PC-9 (cell line): ENCODE measurements around the gene SLC39A13. TPM values are rescaled to one million over a fixed set of nuclear protein-coding genes. Genes with fewer than 3 reads are reported as not detected.

ENCODE experiments used
- BruUV-seq: library from RNA; stranded (reverse); fragments of 400-500 nt; replicated peaks from 2 replicates; lab custom pipeline; 2021; lab: Mats Ljungman, UMichigan
- CTCF ChIA-PET: fragments of 300-600 bp; sonication (Branson Sonifier 250); formaldehyde crosslinking; loops from one replicate; lab custom pipeline; 2022; ENCODE audit warnings: antibody characterized with exemption; lab: Charles Lee
- POLR2A ChIA-PET: fragments of 300-600 bp; sonication (Branson Sonifier 250); formaldehyde crosslinking; loops from one replicate; lab custom pipeline; 2022; ENCODE audit warnings: antibody characterized with exemption; ENCODE audit not compliant: unreplicated experiment; lab: Charles Lee
- DNase-seq, 2 experiments: peaks; one replicate each; pipeline versions ENCODE4 v3.0.0 to v3.0.0-alpha.2; 2015 to 2022; ENCODE audit warnings: mixed read lengths in 1 of 2
- H2AFZ ChIP-seq: fragments of 200-600 bp; sonication (generic); 2 replicates; pipeline ENCODE4 v1.8.1; 2017; ENCODE audit warnings: antibody characterized with exemption
- H3F3A ChIP-seq: fragments of 200-600 bp; sonication (generic); 2 replicates; pipeline ENCODE4 v1.8.1; 2017; ENCODE audit warnings: antibody characterized with exemption, mild to moderate bottlenecking, low read depth; ENCODE audit not compliant: insufficient read depth
- H3K27ac ChIP-seq: fragments of 200-600 bp; sonication (generic); 2 replicates; pipeline ENCODE4 v1.6.1; 2016; ENCODE audit warnings: mixed run types
- H3K27me3 ChIP-seq: fragments of 200-600 bp; sonication (generic); 2 replicates; pipeline ENCODE4 v1.6.1; 2016; ENCODE audit warnings: low read depth, mixed run types; ENCODE audit not compliant: insufficient read depth
- H3K36me3 ChIP-seq: fragments of 200-600 bp; sonication (generic); 2 replicates; pipeline ENCODE4 v1.6.1; 2016; ENCODE audit warnings: low read depth, mixed run types
- H3K4me1 ChIP-seq: fragments of 200-600 bp; sonication (generic); replicated peaks from 2 replicates; pipeline ENCODE4 v1.6.1; 2016; ENCODE audit warnings: mixed run types; ENCODE audit not compliant: insufficient read depth
- H3K4me2 ChIP-seq: fragments of 200-600 bp; sonication (generic); 2 replicates; pipeline ENCODE4 v1.6.1; 2017; ENCODE audit warnings: mixed run types
- H3K4me3 ChIP-seq: fragments of 200-600 bp; sonication (generic); 2 replicates; pipeline ENCODE4 v1.6.1; 2016; ENCODE audit warnings: mixed run types
- H3K79me2 ChIP-seq: fragments of 200-600 bp; sonication (generic); 2 replicates; pipeline ENCODE4 v1.6.1; 2017; ENCODE audit warnings: low read depth, mixed run types
- H3K9me2 ChIP-seq: fragments of 200-600 bp; sonication (generic); 2 replicates; pipeline ENCODE4 v1.8.1; 2017; ENCODE audit warnings: mild to moderate bottlenecking; ENCODE audit not compliant: insufficient read depth
- H3K9me3 ChIP-seq: fragments of 200-600 bp; sonication (generic); 2 replicates; pipeline ENCODE4 v1.8.1; 2016; ENCODE audit warnings: low read depth; ENCODE audit not compliant: insufficient read depth
- H4K20me1 ChIP-seq: fragments of 200-600 bp; sonication (generic); 2 replicates; pipeline ENCODE4 v1.8.1; 2017; ENCODE audit not compliant: insufficient read depth
- EZH2 ChIP-seq: fragments of 200-600 bp; sonication (generic); IDR thresholded peaks from 2 replicates; pipeline ENCODE4 v1.8.0; 2017; ENCODE audit warnings: antibody characterized with exemption, low read depth
- intact Hi-C: fragments of 100-400 bp; cut with micrococcal nuclease; formaldehyde crosslinking; loops from one replicate; pipeline ENCODE4 v1.10.0; 2022; ENCODE audit not compliant: unreplicated experiment
- total RNA-seq: library from RNA; stranded (reverse); gene quantifications from 2 replicates; pipeline ENCODE4 v1.2.3, GENCODE V29; 2021
- TF ChIP-seq, protein P1 (sequence below): fragments of 200-600 bp; sonication (generic); conservative IDR thresholded peaks from 2 replicates; pipeline ENCODE4 v1.6.1; 2017; ENCODE audit warnings: mixed run types, antibody characterized with exemption, mild to moderate bottlenecking, moderate library complexity

The SLC39A13 gene
- total RNA-seq, 1 experiment from 2014 or later, result 28.8 TPM

DNA sequence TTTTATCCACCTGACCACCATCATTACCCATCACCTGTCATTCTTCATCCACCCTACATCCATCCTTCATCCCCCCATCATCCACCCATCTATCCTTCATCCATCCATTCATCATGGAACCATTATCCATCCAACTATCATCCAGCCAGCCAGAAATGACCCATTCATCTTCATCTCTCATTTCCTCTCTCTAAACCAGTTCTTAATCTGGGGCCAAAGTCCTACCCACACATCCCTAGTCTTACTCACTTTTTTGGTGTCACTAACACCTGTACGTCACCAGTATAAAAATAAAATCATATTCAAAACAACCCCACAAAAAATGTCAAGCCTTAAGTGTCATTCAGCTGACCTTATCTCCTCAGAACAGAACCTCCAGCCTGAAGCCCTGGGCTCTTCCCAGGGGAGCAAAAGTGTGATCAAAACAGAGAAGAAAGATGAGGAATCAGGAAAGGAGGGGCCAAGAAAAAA, 42.3 kb upstream of the SLC39A13 start:
- H3K9me3 ChIP-seq, result no peaks in the 10 kb centered on the region
- no peaks in the 10 kb centered on the region for H3K79me2 ChIP-seq
- BruUV-seq, result no TSS peak
- no peak overlapping the region for H2AFZ ChIP-seq
- H3K27me3 ChIP-seq, result no peaks in the 10 kb centered on the region
- TF ChIP-seq EZH2, result no peak
- TF ChIP-seq, protein P1, sequence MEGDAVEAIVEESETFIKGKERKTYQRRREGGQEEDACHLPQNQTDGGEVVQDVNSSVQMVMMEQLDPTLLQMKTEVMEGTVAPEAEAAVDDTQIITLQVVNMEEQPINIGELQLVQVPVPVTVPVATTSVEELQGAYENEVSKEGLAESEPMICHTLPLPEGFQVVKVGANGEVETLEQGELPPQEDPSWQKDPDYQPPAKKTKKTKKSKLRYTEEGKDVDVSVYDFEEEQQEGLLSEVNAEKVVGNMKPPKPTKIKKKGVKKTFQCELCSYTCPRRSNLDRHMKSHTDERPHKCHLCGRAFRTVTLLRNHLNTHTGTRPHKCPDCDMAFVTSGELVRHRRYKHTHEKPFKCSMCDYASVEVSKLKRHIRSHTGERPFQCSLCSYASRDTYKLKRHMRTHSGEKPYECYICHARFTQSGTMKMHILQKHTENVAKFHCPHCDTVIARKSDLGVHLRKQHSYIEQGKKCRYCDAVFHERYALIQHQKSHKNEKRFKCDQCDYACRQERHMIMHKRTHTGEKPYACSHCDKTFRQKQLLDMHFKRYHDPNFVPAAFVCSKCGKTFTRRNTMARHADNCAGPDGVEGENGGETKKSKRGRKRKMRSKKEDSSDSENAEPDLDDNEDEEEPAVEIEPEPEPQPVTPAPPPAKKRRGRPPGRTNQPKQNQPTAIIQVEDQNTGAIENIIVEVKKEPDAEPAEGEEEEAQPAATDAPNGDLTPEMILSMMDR, result no peak
- H3K27ac ChIP-seq, result no peak overlapping the region
- no peak for DNase-seq
- no peaks in the 10 kb centered on the region for H3K36me3 ChIP-seq
- H3K4me3 ChIP-seq, result no peak overlapping the region
- intact Hi-C loops, result no loop called here
- POLR2A ChIA-PET, result no interaction called here
- no peaks in the 10 kb centered on the region for H3K4me1 ChIP-seq
- no peaks in the 10 kb centered on the region for H4K20me1 ChIP-seq
- CTCF ChIA-PET, result no interaction called here
- H3F3A ChIP-seq, result no peaks in the 10 kb centered on the region
- H3K4me2 ChIP-seq, result no peak overlapping the region
- no peaks in the 10 kb centered on the region for H3K9me2 ChIP-seq

DNA sequence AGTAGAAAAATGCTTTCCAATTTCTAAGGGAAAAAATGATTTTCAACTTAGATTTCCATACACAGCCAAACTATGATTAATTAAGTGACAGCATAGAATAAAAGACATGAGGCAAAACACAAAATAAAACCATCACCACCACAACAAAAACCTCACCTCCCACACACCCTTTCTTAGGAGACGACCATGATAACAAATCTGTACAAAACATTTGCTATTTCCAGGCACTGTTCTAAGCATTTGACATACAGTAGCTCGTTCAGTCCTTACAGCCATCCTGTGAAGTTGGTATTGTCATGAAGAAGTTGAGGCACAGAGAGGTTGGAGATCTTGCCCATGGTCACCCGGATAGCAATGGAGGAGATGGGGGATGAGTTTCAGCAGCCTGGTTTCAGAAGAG, 38.7 kb upstream of the SLC39A13 start:
- Histone ChIP-seq H3F3A (no peaks in the 10 kb centered on the region), H3K79me2 (no peaks in the 10 kb centered on the region), H2AFZ (no peak overlapping the region), H3K9me2 (no peaks in the 10 kb centered on the region), H3K27ac (no peak overlapping the region), H3K9me3 (no peaks in the 10 kb centered on the region), H3K27me3 (no peaks in the 10 kb centered on the region), H3K4me1 (no peaks in the 10 kb centered on the region), H4K20me1 (no peaks in the 10 kb centered on the region), H3K4me3 (no peak overlapping the region), H3K36me3 (no peaks in the 10 kb centered on the region), H3K4me2 (no peak overlapping the region)
- DNase-seq, result no peak
- ChIA-PET CTCF (interaction anchor here (0.6 kb wide), 1 partner anchor 42 kb away, joined by 3 read pairs; no protein-coding TSS in a partner anchor), POLR2A (interaction anchor here (0.7 kb wide), 1 partner anchor 211 kb away, joined by 7 read pairs; no protein-coding TSS in a partner anchor)
- TF ChIP-seq, protein P1, result no peak
- no peak for TF ChIP-seq EZH2
- no TSS peak for BruUV-seq
- intact Hi-C loops, result no loop called here

DNA sequence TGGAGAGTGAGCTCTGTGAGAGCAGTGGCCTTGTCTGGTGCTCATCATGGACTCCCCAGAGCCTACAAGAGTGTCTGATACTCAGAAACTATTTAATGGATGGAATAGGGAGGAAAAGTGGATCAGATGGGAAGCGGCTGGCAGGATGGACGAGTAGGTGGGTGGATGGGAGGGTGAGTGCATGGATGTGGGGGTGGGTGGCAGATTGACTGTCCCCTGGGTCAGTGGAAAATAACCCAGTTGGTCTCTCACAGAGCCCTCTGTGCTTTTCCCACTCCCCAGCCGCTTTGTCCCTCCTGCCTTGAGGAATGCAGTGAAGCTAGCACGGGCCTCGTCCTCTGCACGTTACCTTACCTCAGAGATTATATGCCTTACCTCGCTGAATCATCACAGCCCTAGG, 36.0 kb upstream of the SLC39A13 start:
- H2AFZ ChIP-seq, result no peak overlapping the region
- ChIA-PET POLR2A (no interaction called here), CTCF (interaction anchor here (0.6 kb wide), 2 partner anchors 14 to 20 kb away, joined by 5 to 9 read pairs; no protein-coding TSS in a partner anchor)
- H3K79me2 ChIP-seq, result no peaks in the 10 kb centered on the region
- intact Hi-C loops, result no loop called here
- H3K4me2 ChIP-seq, result no peak overlapping the region
- no TSS peak for BruUV-seq
- H3K9me2 ChIP-seq, result no peaks in the 10 kb centered on the region
- no peaks in the 10 kb centered on the region for H3K9me3 ChIP-seq
- H3F3A ChIP-seq, result no peaks in the 10 kb centered on the region
- TF ChIP-seq, protein P1, result no peak
- no peak for TF ChIP-seq EZH2
- no peaks in the 10 kb centered on the region for H3K27me3 ChIP-seq
- no peaks in the 10 kb centered on the region for H3K36me3 ChIP-seq
- peak in 1 of 2 experiments; percentile 33 for DNase-seq
- no peak overlapping the region for H3K4me3 ChIP-seq
- H4K20me1 ChIP-seq, result no peaks in the 10 kb centered on the region
- no peak overlapping the region for H3K27ac ChIP-seq
- no peaks in the 10 kb centered on the region for H3K4me1 ChIP-seq
